Measurements from ENCODE around the gene MPV17L2.
A peak's percentile ranks its signal among the peaks of the same experiment; 100 is the strongest.

The MPV17L2 gene

DNA sequence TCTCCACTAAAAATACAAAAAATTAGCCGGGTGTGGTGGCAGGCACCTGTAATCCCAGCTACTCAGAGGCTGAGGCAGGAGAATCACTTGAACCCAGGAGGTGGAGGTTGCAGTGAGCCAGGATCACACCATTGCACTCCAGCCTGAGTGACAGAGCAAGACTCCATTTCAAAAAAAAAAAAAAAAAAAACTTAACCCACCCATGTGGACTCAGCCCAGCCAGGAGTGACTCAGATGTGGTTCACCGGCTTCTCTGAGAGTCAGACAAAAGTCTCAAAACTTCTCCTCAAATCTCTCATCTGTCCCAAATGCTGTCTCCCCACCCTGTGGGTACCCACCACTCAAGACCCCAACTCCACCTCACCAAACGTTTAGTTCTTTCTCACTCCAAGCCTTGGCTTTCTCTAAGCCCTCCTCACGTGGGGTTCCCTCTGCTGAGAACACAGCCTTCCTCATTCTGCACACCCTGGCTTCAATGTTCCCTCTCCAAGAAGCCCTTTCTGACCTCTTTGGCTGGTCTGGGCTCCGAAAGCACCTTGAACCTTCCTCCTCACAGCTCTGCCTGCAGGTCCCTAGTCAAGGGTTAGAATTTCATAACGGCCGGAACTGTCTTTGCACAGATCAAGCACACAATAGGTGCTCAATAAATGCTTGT lies 21.9 kb downstream of the MPV17L2 start:
- no peak for DNase-seq (ENCODE audit: low read depth in 2 of 3, low spot score in 1 of 3)

DNA sequence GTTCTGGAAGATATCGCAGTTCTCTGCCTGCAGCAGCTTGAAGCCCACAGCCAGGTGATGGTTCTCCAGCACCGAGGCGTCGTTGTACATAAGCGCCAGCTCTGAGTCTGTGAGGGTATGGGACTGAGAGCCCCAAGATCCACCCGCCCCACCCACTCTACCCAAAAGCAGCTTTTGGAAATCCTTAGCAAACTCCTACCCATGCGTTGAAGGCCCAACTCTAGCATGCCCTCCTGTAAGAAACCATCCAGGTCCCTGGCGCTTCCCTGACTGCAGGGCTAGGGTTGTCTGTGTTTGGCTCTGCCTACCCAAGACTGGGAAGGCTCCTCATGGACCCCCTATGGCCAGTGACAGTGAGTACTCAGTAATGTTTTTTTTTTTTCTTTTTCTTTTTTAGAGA lies 23.8 kb downstream of the MPV17L2 start:
- DNase-seq (ENCODE audit: low read depth in 2 of 3, low spot score in 1 of 3) = no peak

DNA sequence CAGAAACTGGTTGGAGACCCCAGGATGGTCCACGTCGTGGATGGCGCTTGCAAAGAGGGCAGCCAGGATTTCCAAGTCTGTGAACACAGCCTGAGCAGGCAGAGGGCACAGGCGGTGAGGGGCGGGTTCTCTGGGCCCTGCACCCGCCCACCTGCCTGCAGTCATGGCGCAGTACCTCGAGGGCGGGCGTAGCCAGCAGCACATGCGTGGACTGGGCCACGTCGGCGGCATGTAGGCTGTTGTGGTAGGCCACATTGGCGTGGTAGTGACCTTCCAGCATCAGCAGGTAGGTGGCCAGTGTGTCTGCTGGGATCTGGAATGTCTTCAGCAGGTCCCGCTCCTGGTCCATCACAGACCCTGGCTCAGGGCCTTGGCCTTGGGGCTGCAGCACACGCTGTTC lies 25.1 kb downstream of the MPV17L2 start:
- no peak for DNase-seq (ENCODE audit: low read depth in 2 of 3, low spot score in 1 of 3)

DNA sequence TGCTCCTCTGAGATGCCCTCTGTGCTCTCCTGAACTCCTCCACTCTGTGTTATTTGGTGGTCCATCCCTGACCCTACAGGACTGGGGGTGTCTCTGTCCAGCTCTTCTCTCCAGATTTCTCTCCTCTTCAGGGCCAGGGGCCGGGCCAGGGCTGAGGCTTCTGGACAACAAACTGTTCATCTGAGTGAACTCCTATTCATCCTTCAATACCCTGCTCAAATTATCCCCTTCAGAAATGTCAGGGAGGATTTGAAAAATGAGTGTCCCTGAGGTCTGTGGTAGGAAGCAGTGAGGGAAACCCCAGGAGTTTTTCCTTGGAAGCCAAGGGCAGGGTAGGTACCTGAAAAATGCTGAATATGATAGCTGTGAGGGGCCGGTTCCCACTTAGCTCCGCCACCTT lies 25.6 kb downstream of the MPV17L2 start:
- DNase-seq (ENCODE audit: low read depth in 2 of 3, low spot score in 1 of 3) = no peak

DNA sequence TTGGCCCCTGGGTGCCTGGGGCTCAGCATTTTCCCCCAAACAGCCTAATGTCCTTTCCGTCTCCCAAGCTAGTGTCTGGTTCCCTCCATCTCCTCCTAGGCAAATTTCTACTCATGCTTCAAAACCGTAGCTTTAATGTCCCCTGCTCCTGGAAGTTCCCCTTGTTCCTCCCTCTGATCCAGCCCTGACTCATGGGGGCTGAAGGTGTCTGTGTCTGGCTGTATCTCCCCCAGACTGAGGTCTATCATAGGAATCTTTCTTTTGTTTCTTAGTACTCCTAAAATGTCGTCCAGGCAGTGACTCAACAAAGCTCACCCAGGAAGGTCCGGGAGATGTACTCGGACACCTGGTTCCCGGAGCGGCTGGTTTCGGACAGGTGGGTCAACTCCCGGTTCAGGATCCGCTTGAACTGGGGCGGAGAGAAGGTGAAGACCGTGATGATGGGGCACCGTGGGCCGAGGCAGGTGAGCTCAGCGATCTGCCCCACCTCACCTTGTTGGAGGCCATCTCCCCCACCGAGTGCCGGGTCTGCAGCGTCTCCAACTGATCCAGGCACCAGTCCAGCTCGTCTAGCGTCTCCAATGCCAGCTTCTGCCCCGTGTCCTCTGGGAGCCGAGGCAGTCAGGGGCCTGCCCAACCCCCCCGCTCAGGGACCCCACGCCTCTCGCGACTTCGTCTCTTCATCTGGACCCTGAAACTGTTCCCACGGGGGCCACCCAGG lies 27.1 kb downstream of the MPV17L2 start:
- DNase-seq (ENCODE audit: low read depth in 2 of 3, low spot score in 1 of 3) = no peak

DNA sequence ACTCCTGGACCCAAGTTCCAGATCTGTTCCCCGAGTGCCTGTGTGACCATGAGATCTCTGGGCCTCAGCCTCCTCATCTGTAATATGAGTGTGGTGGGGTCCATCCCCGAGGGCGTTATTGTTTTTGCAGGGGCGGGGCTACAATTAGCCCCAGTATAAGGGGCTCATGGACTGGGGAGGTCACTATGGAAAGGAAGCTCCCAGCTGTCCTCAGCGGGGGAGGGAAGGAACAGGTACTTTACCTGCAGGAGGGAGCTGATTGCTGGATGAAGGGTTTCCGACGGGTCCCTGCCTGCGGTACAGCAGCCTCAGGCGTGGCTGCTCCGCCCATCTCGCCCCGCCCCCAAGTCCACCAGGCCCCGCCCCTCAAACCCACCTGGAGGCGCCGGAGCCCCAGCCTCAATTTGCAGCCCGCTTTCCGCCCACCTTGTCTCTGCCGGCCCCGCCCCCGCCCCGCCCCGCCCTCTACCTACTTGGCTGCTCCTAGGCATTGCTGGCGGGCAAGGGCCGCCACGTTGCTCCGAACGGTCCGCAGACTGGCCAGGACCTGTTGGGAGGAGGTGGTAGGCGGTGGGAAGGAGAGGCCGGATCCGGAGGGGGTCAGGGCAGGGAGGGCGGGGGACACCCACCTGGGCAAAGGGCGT lies 27.7 kb downstream of the MPV17L2 start:
- DNase-seq (ENCODE audit: low read depth in 2 of 3, low spot score in 1 of 3) = no peak

DNA sequence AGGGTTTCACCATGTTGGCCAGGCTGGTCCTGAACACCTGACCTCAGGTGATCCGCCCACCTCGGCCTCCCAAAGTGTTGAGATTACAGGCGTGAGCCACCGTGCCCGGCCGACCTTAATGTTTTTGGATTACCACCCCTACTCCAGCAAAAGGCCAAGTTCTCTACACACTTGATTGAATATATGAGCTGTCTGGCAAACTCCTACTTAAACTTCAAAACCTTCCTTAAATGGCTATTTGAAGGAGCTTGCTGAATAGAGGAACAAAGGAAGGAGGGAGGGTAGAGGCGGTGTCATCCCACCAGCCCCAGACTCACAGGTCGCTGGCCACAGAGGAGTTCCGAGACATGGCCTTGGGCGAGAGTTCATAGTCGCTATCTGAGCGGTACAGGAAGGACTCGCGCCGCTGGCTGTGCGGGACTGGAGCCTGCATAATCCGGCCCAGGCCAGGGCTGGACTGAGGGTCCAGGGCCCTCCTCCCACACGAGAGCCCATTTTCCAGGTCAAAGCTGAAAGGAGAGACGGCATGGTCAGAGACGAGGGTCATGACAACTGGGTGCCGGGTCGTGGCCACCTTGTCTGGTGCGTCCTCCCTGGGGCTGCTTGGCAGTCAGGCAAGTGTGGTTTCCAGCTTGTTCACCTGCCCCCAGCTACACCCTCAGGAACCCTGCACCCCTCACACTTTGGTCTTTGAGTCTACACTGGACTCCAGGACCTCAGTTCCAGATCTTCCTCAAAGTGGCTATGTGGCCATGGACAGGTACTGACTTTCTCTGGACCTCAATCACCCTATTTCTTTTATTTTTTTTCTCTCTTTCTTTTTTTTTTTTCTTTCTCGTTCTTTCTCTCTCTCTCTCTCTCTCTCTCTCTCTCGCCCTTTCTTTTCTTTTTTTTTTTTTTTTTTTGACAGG lies 29.1 kb downstream of the MPV17L2 start:
- no peak for DNase-seq (ENCODE audit: low read depth in 2 of 3, low spot score in 1 of 3)

DNA sequence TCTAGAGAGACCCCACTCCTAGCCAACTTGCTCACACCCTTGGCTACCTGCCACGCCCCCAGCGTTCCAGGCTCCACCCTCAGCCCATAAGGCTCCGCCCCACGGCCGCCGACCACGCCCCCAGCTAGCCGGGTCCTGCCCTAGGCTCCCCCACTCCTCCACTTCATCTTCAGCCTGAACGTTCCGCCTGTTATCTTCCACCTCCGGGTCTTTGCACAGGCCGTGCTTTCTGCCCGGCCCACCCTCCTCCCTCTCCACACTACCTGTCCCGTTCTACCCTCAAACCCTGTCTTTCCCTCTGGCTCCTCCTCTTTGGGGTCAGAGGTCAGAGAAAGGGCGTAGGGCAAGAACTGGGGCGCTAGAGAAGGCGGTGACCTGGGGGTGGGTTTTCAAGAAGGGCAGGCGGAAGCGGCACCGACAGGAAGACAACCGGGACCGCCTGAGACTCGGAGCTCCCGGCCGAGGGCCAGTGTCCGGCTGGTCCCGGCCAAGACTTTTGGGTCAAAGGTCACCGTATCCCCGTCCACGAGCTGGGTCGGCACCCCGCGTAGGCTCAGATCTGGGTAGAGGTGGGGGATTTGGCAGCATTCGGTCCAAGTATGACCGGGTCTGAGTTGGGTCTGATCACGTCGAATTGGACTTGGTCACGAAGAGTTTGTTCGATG lies 31.0 kb downstream of the MPV17L2 start:
- peak in 2 of 3 donors; percentile 19 to 45 for DNase-seq (ENCODE audit: low read depth in 2 of 3, low spot score in 1 of 3)

DNA sequence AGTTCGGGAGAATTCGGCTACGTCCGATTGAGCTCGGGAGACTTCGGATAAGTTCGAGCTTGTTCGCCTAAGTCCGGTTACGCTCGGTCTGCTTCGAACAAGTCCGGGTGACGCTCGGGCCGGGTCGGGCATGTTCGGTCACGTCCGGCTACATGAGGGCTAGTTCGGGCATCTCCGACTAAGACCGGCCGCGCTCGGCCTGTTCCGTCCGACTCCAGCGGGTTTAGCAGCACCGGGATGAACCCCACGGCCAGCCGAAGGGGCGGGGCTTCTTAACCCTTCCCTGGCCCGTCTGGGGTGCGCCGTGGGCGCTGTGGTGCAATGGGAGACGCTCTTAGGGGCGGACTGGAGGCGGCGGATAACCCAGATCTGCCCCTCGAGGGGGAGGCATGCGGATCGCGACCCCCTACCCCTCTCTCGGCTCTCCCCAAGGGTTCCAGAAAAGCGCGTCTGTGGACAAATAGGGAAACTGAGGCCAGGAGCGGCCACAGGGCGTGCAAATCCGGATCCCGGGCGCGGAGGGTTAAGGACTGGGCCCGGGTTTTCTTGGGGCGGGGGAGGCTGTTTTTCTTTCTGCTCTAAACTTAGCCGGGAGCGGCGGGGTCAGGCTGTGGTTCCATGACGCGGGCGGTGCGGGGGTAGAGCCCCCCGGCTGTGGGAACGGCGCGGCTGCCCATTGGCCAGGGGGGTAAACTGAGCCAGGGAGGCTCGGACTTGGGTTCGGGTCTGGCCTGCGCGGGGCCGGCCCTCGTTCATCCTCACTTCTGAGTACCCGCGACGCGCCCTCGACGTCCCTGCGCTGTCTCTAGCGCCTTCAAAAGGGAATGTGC lies 31.7 kb downstream of the MPV17L2 start:
- peak; percentile 92 to 94 (median 93) for DNase-seq (ENCODE audit: low read depth in 2 of 3, low spot score in 1 of 3)

DNA sequence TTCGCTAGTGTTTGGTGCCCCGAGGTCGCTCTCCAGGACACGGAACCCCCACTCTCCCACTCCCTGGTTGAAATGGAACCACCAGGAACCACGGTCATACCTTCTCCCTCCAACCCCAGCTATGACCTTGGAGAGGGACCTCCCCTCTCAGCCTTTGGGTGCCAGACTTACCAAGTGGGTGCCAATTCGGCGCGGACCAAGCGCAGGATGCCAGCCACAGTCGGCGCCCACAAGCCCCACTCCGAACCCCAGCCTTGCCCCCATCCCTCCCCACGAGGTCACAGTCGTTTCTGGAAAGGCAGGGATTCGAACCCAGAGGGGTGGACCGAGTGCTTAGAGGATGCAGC lies 32.3 kb downstream of the MPV17L2 start:
- DNase-seq (ENCODE audit: low read depth in 2 of 3, low spot score in 1 of 3) = no peak

DNA sequence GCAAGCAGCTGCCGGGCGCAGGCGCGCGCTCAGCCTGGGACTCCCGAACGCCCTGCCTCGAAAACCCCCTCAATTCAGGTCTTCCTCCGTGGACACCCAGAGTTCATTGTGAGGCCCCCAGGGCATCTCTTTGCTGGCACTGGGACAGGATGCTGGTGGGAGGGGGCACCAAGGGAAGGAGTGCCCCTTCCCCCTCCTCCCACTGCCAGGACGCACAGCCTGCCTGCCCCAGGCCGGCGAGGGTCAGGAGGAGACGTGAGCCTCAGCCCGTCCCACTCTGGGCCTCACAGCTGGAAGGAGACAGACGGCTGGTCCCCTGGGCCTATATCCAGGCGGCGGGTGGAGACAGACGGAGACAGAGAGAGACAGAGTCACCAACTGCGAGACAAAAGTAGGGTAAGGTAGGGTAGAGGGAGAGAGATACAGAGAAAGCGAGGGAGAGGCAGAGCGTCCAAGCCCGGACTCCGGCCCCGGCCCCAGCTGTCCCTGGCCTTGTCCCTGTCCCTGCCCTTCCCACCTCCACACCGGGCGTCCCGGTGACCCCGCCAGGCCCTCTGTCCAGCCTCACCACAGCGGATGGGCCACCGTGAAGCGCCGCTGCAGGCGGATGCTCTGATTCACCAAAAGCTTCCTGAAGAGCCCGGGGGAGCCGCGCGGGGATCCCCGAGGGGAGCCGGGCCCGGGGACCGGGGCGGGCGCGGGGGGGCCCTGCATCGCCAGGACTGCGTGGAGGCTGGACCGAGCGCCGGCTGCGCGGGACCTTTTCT lies 32.9 kb downstream of the MPV17L2 start, which contains the start of gene PDE4C:
Gene PDE4C, minus strand, starts transcription at position 737 of the 767 bp plus-strand sequence. Its CDS starts 23 bp downstream, at position 714.
- no peak for DNase-seq (ENCODE audit: low read depth in 2 of 3, low spot score in 1 of 3)

DNA sequence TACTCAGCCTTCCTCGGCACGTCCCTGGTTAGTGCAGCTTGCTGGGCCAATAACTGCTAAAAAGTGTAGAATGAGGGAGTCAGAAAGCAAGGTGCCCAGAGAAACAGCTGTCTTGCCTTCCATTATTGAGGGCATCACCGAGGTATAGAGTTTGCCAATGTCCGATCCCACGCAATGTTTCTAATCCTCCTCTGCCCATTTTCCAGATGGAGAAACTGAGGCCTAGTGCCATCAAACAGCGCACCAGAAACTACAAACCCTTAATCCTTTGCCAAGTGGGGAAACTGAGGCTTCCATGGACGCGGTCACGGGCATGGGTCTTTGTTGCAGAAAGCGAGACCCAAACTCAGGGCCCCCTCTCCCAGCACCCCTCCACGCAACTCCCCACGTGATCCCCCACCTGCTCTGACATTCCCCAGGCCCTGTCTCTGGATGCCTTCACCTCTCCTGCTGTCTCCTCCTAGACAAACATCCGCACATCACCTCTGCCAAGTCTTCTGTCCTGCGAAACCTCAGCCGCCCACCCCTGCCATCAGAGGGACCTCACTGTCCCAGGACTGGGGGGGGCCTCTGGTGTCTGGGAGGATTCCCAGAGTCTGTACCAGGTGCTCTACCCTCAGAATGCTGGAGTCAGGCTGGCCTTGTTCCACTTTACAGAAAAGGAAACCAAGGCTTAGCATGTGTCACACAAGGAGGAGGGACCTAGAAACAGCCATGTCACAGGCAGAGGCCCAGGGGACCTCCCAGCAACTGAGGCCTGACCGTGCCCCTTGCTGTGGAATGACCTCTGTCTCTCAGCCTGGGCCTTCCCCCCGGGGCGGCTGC lies 34.1 kb downstream of the MPV17L2 start:
- DNase-seq (ENCODE audit: low read depth in 2 of 3, low spot score in 1 of 3) = no peak

DNA sequence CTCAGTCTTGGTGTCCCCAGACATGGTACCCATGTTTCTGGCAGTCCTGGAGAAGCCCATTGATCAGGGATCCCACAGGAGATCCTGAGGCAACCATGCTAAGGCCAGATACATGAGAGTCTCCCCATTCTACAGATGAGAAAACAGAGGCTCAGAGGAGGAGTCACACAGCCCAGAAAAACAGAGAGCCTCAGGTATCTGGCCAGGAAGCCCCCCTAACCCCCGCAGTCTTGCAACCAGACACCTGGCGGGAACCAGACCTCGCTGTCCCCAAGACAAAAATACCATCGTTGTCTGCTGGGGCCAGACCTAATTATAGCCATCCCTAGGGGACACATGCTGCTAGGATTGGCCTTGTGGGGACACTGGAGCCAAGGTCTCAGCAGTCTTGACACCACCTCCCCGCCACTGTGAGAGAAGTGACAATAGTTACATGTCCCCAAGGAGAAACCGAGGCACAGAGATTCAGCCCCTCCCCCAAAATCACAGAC lies 34.8 kb downstream of the MPV17L2 start:
- no peak for DNase-seq (ENCODE audit: low read depth in 2 of 3, low spot score in 1 of 3)

DNA sequence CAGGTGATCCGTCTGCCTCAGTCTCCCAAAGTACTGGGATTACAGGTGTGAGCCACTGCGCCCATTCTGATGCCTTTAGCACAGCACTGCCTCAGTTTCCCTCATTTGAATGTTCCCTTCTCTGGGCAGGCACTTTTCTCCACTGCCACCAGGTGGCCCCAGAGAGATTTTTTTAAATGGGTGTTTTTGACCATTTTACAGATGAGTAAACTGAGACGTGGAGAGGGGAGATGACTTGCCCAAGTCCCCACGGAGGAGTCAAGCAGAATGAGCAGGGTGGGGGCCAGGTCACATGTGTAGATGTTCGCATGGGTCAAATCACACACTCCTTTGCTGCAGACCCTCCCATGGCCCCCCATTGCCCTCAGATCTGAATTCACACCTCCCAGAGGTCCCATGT lies 36.5 kb downstream of the MPV17L2 start:
- DNase-seq (ENCODE audit: low read depth in 2 of 3, low spot score in 1 of 3) = peak in 1 of 3 donors; percentile 16

DNA sequence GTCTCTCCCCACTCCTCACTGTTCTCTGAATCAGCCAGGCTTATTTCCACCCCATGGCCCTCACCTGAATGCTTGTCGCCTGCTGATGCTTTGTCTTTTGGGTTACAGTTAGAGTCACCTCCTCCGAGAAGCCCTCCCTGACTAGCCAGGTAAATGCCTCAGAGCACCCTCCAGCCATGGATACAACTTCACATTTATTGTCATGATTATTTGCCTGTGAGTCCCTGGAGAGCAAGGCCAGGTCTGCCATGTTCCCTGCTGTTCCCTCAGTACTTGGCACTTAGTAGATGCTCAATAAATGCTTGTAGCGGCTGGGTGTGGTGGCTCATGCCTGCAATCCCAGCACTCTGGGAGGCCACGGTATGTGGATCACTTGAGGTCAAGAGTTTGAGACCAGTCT lies 36.9 kb downstream of the MPV17L2 start:
- no peak for DNase-seq (ENCODE audit: low read depth in 2 of 3, low spot score in 1 of 3)

DNA sequence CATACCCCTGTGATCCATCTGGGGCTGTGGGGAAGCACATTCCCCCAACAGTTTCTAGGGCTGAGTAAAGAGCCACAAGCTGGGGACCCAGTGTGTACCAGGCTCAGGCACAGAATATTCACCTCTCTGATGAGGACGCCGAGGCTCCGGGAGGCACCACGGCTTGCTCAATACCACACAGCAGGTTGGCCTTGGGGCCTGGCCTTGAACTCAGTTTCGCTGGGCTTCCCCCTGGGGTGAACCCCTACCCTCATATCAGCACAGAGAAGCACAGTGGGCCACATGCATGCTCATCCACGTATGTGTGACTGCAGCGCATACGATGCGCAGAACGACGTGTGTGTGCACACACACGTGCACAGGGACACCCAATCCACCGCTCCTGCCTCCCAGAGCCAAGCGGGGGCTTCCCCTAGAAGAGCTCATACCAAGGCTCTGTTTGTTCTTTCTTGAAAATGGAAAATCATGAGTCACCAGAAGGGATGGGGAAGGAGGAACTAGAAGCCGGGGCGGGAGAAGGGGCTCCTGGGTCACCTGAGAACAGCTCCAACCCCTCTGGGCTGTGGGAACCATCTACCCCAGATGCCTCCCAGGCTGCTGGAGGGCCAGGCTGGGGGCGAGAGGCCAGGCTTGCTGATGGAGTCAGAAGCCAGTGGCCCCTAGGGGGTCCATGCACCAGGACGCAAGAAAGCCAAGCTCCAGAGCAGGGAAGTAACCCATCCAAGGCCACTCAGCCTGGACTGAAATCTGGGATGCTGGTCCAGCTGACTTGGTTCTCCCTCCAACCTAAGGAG lies 38.1 kb downstream of the MPV17L2 start:
- DNase-seq (ENCODE audit: low read depth in 2 of 3, low spot score in 1 of 3) = no peak

DNA sequence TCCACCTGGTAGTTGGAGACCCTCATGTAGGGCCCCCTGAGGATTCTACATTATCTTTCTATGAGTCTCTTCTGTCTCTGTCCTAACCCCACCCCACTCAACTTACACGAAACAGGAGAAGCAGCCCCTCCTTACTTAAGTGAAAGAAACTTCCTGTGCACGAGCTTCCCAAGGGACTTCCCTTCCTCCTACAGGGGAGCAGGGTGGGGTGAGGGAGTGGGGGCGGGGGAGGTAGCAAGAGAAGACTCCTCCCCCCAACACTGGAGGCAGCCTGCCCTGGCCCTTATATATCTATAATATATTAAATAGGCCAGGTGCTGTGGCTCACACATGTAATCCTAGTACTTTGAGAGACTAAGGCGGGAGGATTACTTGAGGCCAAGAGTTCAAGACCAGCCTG lies 38.8 kb downstream of the MPV17L2 start:
- no peak for DNase-seq (ENCODE audit: low read depth in 2 of 3, low spot score in 1 of 3)

All from stimulated activated CD4-positive, alpha-beta T cell treated with anti-CD3 and anti-CD28 coated beads, Interleukin-12 subunit alpha, Interleukin-12 subunit beta, amount 100 ng/mL, for 48 hours (primary cell).